HEK293 (cell line): ENCODE data around the gene ELF3.

ENCODE experiments used
- ATF2 ChIP-seq: fragments of 450-650 bp; formaldehyde crosslinking; IDR thresholded peaks from 2 replicates; pipeline ENCODE4 v1.5.1; 2016; ENCODE audit warnings: missing biosample characterization, missing genetic modification characterization, low read depth
- BCL6B ChIP-seq: fragments of 450-650 bp; formaldehyde crosslinking; IDR thresholded peaks from 2 replicates; pipeline ENCODE4 v1.5.1; 2017; ENCODE audit warnings: missing biosample characterization, missing genetic modification characterization
- CTCF ChIP-seq: fragments of 450-650 bp; formaldehyde crosslinking; IDR thresholded peaks from 2 replicates; pipeline ENCODE4 v1.5.1; 2016; ENCODE audit warnings: missing biosample characterization, missing genetic modification characterization
- GLIS1 ChIP-seq: fragments of 450-650 bp; formaldehyde crosslinking; IDR thresholded peaks from 2 replicates; pipeline ENCODE4 v1.5.1; 2016; ENCODE audit warnings: missing biosample characterization, missing genetic modification characterization
- PRDM10 ChIP-seq: fragments of 450-650 bp; formaldehyde crosslinking; IDR thresholded peaks from 2 replicates; pipeline ENCODE4 v1.5.1; 2016; ENCODE audit warnings: missing biosample characterization, missing genetic modification characterization
- RBAK ChIP-seq: fragments of 450-650 bp; formaldehyde crosslinking; IDR thresholded peaks from 2 replicates; pipeline ENCODE4 v1.5.1; 2016; ENCODE audit warnings: missing biosample characterization, missing genetic modification characterization
- ZNF239 ChIP-seq: fragments of 450-650 bp; formaldehyde crosslinking; IDR thresholded peaks from 2 replicates; pipeline ENCODE4 v1.5.1; 2016; ENCODE audit warnings: missing biosample characterization, missing genetic modification characterization
- ZNF488 ChIP-seq: fragments of 450-650 bp; formaldehyde crosslinking; IDR thresholded peaks from 2 replicates; pipeline ENCODE4 v1.5.1; 2016; ENCODE audit warnings: missing biosample characterization, missing genetic modification characterization
- ZNF521 ChIP-seq: fragments of 450-650 bp; formaldehyde crosslinking; IDR thresholded peaks from 2 replicates; pipeline ENCODE4 v1.5.1; 2017; ENCODE audit warnings: missing biosample characterization, mild to moderate bottlenecking, missing genetic modification characterization
- ZNF596 ChIP-seq: fragments of 450-650 bp; IDR thresholded peaks from 2 replicates; pipeline ENCODE4 v1.5.0; 2018; ENCODE audit warnings: missing biosample characterization, mild to moderate bottlenecking, missing genetic modification characterization, moderate library complexity
- ZSCAN18 ChIP-seq: fragments of 450-650 bp; formaldehyde crosslinking; IDR thresholded peaks from 2 replicates; pipeline ENCODE4 v1.5.1; 2016; ENCODE audit warnings: missing biosample characterization, missing genetic modification characterization

- TF ChIP-seq ATF2 (no peak), PRDM10 (no peak), ZNF239 (tag by site-specific recombination) (no peak), BCL6B (tag by site-specific recombination) (no peak), CTCF (tag by site-specific recombination) (no peak), ZNF488 (tag by site-specific recombination) (no peak), ZNF596 (no peak), GLIS1 (tag by site-specific recombination) (no peak), ZSCAN18 (tag by site-specific recombination) (no peak), ZNF521 (tag by site-specific recombination) (no peak), RBAK (tag by site-specific recombination) (no peak)
Observed at GRCh38 chr1:201989354-201990128, 20.8 kb upstream of the ELF3 start.
